ENCODE results near the gene SPEF1.
A peak's percentile ranks its signal among the peaks of the same experiment; 100 is the strongest.

The SPEF1 gene

GRCh38 chr20:3800256-3800877, 19.1 kb upstream of the SPEF1 start:
- Histone ChIP-seq H2AK5ac (ENCODE audit: low read depth, low read length) (peak overlapping the region; percentile 64), H3K23ac (ENCODE audit: low read depth, low read length, poor library complexity) (no peak overlapping the region), H3K4me2 (ENCODE audit: insufficient read depth, low read length, poor library complexity, severe bottlenecking) (peak overlapping the region; percentile 47), H4K91ac (ENCODE audit: low read depth, low read length, poor library complexity) (no peak overlapping the region), H4K8ac (ENCODE audit: low read depth, low read length) (peak overlapping the region; percentile 9), H2BK15ac (ENCODE audit: low read length) (peak overlapping the region; percentile 77), H2BK5ac (ENCODE audit: low read length) (peak overlapping the region; percentile 22), H3K14ac (ENCODE audit: low read length) (no peak overlapping the region), H3K18ac (ENCODE audit: low read length) (peak overlapping the region; percentile 96), H2AFZ (ENCODE audit: low read length) (no peak overlapping the region), H3K4me1 (ENCODE audit: control insufficient read depth in 2 of 2, insufficient read depth in 1 of 2, low read depth in 1 of 2, low read length in 2 of 2) (peaks cover 29 to 39% of the 10 kb centered on the region in 2 donors), H3K36me3 (replicated peaks in 1 of 2; ENCODE audit: control insufficient read depth in 2 of 2, insufficient read depth in 2 of 2, low read length in 2 of 2) (peaks cover 23 to 51% of the 10 kb centered on the region in 2 donors), H3K79me1 (ENCODE audit: low read depth, low read length) (peaks cover 8% of the 10 kb centered on the region), H3K4me3 (ENCODE audit: low read length in 2 of 2) (peak overlapping the region in 1 of 2 donors; percentile 1), H3K4ac (ENCODE audit: low read length) (peak overlapping the region; percentile 87), H3K9me3 (replicated peaks in 1 of 2; ENCODE audit: control insufficient read depth in 2 of 2, insufficient read depth in 1 of 2, low read depth in 1 of 2, low read length in 2 of 2) (no peaks in the 10 kb centered on the region), H3K27me3 (ENCODE audit: control insufficient read depth in 3 of 3, insufficient read depth in 3 of 3, low read depth in 1 of 3, low read length in 3 of 3) (peaks cover 0 to 2% (median 0%) of the 10 kb centered on the region in 3 experiments), H2BK120ac (ENCODE audit: low read depth, low read length) (peak overlapping the region; percentile 88), H2BK12ac (ENCODE audit: low read length) (peak overlapping the region; percentile 99), H3K27ac (replicated peaks; ENCODE audit: low read length) (peak overlapping the region; percentile 18), H3K9ac (ENCODE audit: low read depth, low read length, poor library complexity) (peak overlapping the region; percentile 45)
- DNase-seq (ENCODE audit: low spot score) = no peak
- WGBS, 2 donors (ENCODE audit: extremely low coverage in 2 of 2, insufficient read length in 2 of 2, insufficient replicate concordance in 1 of 2) = no CpG with 5 or more reads among the region's 18 CpGs

DNA sequence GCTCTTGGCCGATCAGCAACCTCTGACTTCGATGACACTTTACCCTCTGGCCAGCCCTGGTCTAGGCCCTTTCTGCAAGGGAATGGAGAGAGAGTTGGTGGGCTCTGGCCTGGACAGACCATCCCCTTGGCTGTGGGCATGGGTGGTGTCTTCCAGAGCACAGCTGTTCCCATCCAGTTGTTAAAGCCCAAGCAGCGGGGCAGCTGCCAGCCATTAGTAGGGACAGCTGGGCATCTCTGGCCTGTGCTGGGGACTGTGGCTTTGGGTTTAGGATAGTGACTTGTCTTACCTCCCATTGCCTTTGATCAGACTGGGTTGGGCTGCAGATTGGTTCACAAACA, 17.6 kb upstream of the SPEF1 start:
- peak overlapping the region; percentile 68 for H3K18ac ChIP-seq (ENCODE audit: low read length)
- H3K4me2 ChIP-seq (ENCODE audit: insufficient read depth, low read length, poor library complexity, severe bottlenecking) = no peak overlapping the region
- no peak overlapping the region for H4K8ac ChIP-seq (ENCODE audit: low read depth, low read length)
- no peak for DNase-seq (ENCODE audit: low spot score)
- no peak overlapping the region for H2BK5ac ChIP-seq (ENCODE audit: low read length)
- peaks cover 29 to 39% of the 10 kb centered on the region in 2 donors for H3K4me1 ChIP-seq (ENCODE audit: control insufficient read depth in 2 of 2, insufficient read depth in 1 of 2, low read depth in 1 of 2, low read length in 2 of 2)
- H3K27me3 ChIP-seq (ENCODE audit: control insufficient read depth in 3 of 3, insufficient read depth in 3 of 3, low read depth in 1 of 3, low read length in 3 of 3) = peaks cover 0 to 7% (median 0%) of the 10 kb centered on the region in 3 experiments
- no CpG with 5 or more reads among the region's 3 CpGs for WGBS, 2 donors (ENCODE audit: extremely low coverage in 2 of 2, insufficient read length in 2 of 2, insufficient replicate concordance in 1 of 2)
- no peak overlapping the region for H2BK15ac ChIP-seq (ENCODE audit: low read length)
- no peak overlapping the region for H3K4me3 ChIP-seq (ENCODE audit: low read length in 2 of 2)
- no peak overlapping the region for H3K14ac ChIP-seq (ENCODE audit: low read length)
- no peak overlapping the region for H3K9ac ChIP-seq (ENCODE audit: low read depth, low read length, poor library complexity)
- no peak overlapping the region for H2AFZ ChIP-seq (ENCODE audit: low read length)
- H2BK12ac ChIP-seq (ENCODE audit: low read length) = peak overlapping the region; percentile 33
- no peaks in the 10 kb centered on the region for H3K9me3 ChIP-seq (replicated peaks in 1 of 2; ENCODE audit: control insufficient read depth in 2 of 2, insufficient read depth in 1 of 2, low read depth in 1 of 2, low read length in 2 of 2)
- H3K27ac ChIP-seq (replicated peaks; ENCODE audit: low read length) = no peak overlapping the region
- peak overlapping the region; percentile 13 for H2AK5ac ChIP-seq (ENCODE audit: low read depth, low read length)
- no peak overlapping the region for H4K91ac ChIP-seq (ENCODE audit: low read depth, low read length, poor library complexity)
- H2BK120ac ChIP-seq (ENCODE audit: low read depth, low read length) = no peak overlapping the region
- peaks cover 8% of the 10 kb centered on the region for H3K79me1 ChIP-seq (ENCODE audit: low read depth, low read length)
- peaks cover 19 to 36% of the 10 kb centered on the region in 2 donors for H3K36me3 ChIP-seq (replicated peaks in 1 of 2; ENCODE audit: control insufficient read depth in 2 of 2, insufficient read depth in 2 of 2, low read length in 2 of 2)
- H3K4ac ChIP-seq (ENCODE audit: low read length) = no peak overlapping the region
- no peak overlapping the region for H3K23ac ChIP-seq (ENCODE audit: low read depth, low read length, poor library complexity)

DNA sequence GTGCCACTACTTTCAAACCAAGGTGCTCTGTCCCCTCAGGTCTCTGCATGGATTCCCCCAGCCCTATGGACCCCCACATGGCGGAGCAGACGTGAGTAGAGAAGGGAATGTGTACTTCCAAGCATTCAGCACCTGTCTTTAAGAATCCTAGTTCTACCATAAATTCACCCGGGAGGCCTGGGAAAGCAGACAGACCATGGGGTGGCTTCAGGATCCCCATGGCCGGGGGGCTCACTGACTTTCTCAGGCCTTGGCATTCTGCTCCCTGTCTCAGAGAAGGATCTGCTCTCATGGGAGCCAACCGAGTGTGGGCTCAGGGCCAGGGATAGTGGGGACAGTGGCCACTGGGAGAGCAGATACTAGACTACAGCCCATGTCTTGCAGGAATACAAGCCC, 17.1 kb upstream of the SPEF1 start:
- H4K8ac ChIP-seq (ENCODE audit: low read depth, low read length) = no peak overlapping the region
- no peak overlapping the region for H3K9ac ChIP-seq (ENCODE audit: low read depth, low read length, poor library complexity)
- no peak overlapping the region for H3K4ac ChIP-seq (ENCODE audit: low read length)
- H3K4me3 ChIP-seq (ENCODE audit: low read length in 2 of 2) = no peak overlapping the region
- H3K4me2 ChIP-seq (ENCODE audit: insufficient read depth, low read length, poor library complexity, severe bottlenecking) = no peak overlapping the region
- H2BK120ac ChIP-seq (ENCODE audit: low read depth, low read length) = no peak overlapping the region
- peaks cover 8% of the 10 kb centered on the region for H3K79me1 ChIP-seq (ENCODE audit: low read depth, low read length)
- no peak overlapping the region for H4K91ac ChIP-seq (ENCODE audit: low read depth, low read length, poor library complexity)
- no peak for DNase-seq (ENCODE audit: low spot score)
- H3K27me3 ChIP-seq (ENCODE audit: control insufficient read depth in 3 of 3, insufficient read depth in 3 of 3, low read depth in 1 of 3, low read length in 3 of 3) = peaks cover 0 to 7% (median 0%) of the 10 kb centered on the region in 3 experiments
- no peak overlapping the region for H3K27ac ChIP-seq (replicated peaks; ENCODE audit: low read length)
- peak overlapping the region; percentile 55 for H2BK15ac ChIP-seq (ENCODE audit: low read length)
- no CpG with 5 or more reads among the region's 5 CpGs for WGBS, 2 donors (ENCODE audit: extremely low coverage in 2 of 2, insufficient read length in 2 of 2, insufficient replicate concordance in 1 of 2)
- H2BK12ac ChIP-seq (ENCODE audit: low read length) = no peak overlapping the region
- peaks cover 29 to 39% of the 10 kb centered on the region in 2 donors for H3K4me1 ChIP-seq (ENCODE audit: control insufficient read depth in 2 of 2, insufficient read depth in 1 of 2, low read depth in 1 of 2, low read length in 2 of 2)
- no peak overlapping the region for H3K23ac ChIP-seq (ENCODE audit: low read depth, low read length, poor library complexity)
- peak overlapping the region; percentile 27 for H3K18ac ChIP-seq (ENCODE audit: low read length)
- peak overlapping the region; percentile 13 for H2AK5ac ChIP-seq (ENCODE audit: low read depth, low read length)
- H3K14ac ChIP-seq (ENCODE audit: low read length) = no peak overlapping the region
- H3K36me3 ChIP-seq (replicated peaks in 1 of 2; ENCODE audit: control insufficient read depth in 2 of 2, insufficient read depth in 2 of 2, low read length in 2 of 2) = peaks cover 14 to 31% of the 10 kb centered on the region in 2 donors
- H2AFZ ChIP-seq (ENCODE audit: low read length) = no peak overlapping the region
- H2BK5ac ChIP-seq (ENCODE audit: low read length) = no peak overlapping the region
- H3K9me3 ChIP-seq (replicated peaks in 1 of 2; ENCODE audit: control insufficient read depth in 2 of 2, insufficient read depth in 1 of 2, low read depth in 1 of 2, low read length in 2 of 2) = no peaks in the 10 kb centered on the region

- Histone ChIP-seq H2AFZ (ENCODE audit: low read length) (no peak overlapping the region), H3K9ac (ENCODE audit: low read depth, low read length, poor library complexity) (no peak overlapping the region), H3K27me3 (ENCODE audit: control insufficient read depth in 3 of 3, insufficient read depth in 3 of 3, low read depth in 1 of 3, low read length in 3 of 3) (peaks cover 0 to 7% (median 0%) of the 10 kb centered on the region in 3 experiments), H3K9me3 (replicated peaks in 1 of 2; ENCODE audit: control insufficient read depth in 2 of 2, insufficient read depth in 1 of 2, low read depth in 1 of 2, low read length in 2 of 2) (no peaks in the 10 kb centered on the region), H3K4me3 (ENCODE audit: low read length in 2 of 2) (peak overlapping the region in 1 of 2 donors; percentile 58), H3K36me3 (replicated peaks in 1 of 2; ENCODE audit: control insufficient read depth in 2 of 2, insufficient read depth in 2 of 2, low read length in 2 of 2) (peaks cover 8 to 25% of the 10 kb centered on the region in 2 donors), H3K18ac (ENCODE audit: low read length) (peak overlapping the region; percentile 83), H3K27ac (replicated peaks; ENCODE audit: low read length) (no peak overlapping the region), H3K4me1 (ENCODE audit: control insufficient read depth in 2 of 2, insufficient read depth in 1 of 2, low read depth in 1 of 2, low read length in 2 of 2) (peaks cover 29 to 39% of the 10 kb centered on the region in 2 donors), H2BK12ac (ENCODE audit: low read length) (no peak overlapping the region), H2BK5ac (ENCODE audit: low read length) (peak overlapping the region; percentile 78), H4K91ac (ENCODE audit: low read depth, low read length, poor library complexity) (no peak overlapping the region), H3K4me2 (ENCODE audit: insufficient read depth, low read length, poor library complexity, severe bottlenecking) (no peak overlapping the region), H3K4ac (ENCODE audit: low read length) (peak overlapping the region; percentile 66), H3K79me1 (ENCODE audit: low read depth, low read length) (peaks cover 8% of the 10 kb centered on the region), H2BK15ac (ENCODE audit: low read length) (peak overlapping the region; percentile 92), H3K14ac (ENCODE audit: low read length) (peak overlapping the region; percentile 89), H2AK5ac (ENCODE audit: low read depth, low read length) (peak overlapping the region; percentile 99), H3K23ac (ENCODE audit: low read depth, low read length, poor library complexity) (no peak overlapping the region), H4K8ac (ENCODE audit: low read depth, low read length) (no peak overlapping the region), H2BK120ac (ENCODE audit: low read depth, low read length) (peak overlapping the region; percentile 94)
- no CpG with 5 or more reads among the region's 19 CpGs for WGBS, 2 donors (ENCODE audit: extremely low coverage in 2 of 2, insufficient read length in 2 of 2, insufficient replicate concordance in 1 of 2)
- no peak for DNase-seq (ENCODE audit: low spot score)
Measured at GRCh38 chr20:3797592-3798372, 16.5 kb upstream of the SPEF1 start.
